HEK293 (cell line): ENCODE data around the gene OPCML.

Experiments
- CTCF ChIA-PET: fragments of 350-600 bp; formaldehyde crosslinking; extraction: SDS; loops from one replicate; lab custom pipeline; 2021; ENCODE audit warnings: antibody characterized with exemption; lab: Yijun Ruan, JAX
- POLR2A ChIA-PET: fragments of 300-600 bp; formaldehyde crosslinking; extraction: SDS; loops from one replicate; lab custom pipeline; 2020; ENCODE audit warnings: antibody characterized with exemption, inconsistent platforms; lab: Yijun Ruan, JAX
- H3K27ac ChIP-seq: fragments of 200-500 bp; sonication (Bioruptor generic); 2 replicates; pipeline ENCODE4 v1.5.1; 2014; ENCODE audit warnings: low read depth, low read length, control low read depth, inconsistent platforms; ENCODE audit errors: extremely low read depth
- H3K36me3 ChIP-seq, 2 experiments: fragments of 200-500 bp in 1 of 2; sonication (Bioruptor generic) in 1 of 2; 1 replicate in 1 of 2; 2 replicates in 1 of 2; pipeline ENCODE4 v1.5.1; 2014 to 2017; ENCODE audit warnings: inconsistent platforms in 2 of 2, low read length in 2 of 2; ENCODE audit not compliant: control insufficient read depth in 2 of 2, insufficient read depth in 1 of 2
- H3K4me1 ChIP-seq: fragments of 200-500 bp; sonication (Bioruptor generic); 2 replicates; pipeline ENCODE4 v1.5.1; 2014; ENCODE audit warnings: mild to moderate bottlenecking, low read length, inconsistent platforms; ENCODE audit not compliant: control insufficient read depth, insufficient read depth
- H3K4me3 ChIP-seq: 2 replicates; pipeline ENCODE4 v1.5.1; 2011; ENCODE audit warnings: low read depth, mild to moderate bottlenecking, control low read depth, low read length, moderate library complexity
- H3K9me3 ChIP-seq: fragments of 200-500 bp; sonication (Bioruptor generic); 2 replicates; pipeline ENCODE4 v1.5.1; 2014; ENCODE audit warnings: low read depth, low read length, inconsistent platforms; ENCODE audit not compliant: control insufficient read depth, insufficient read depth
- GLIS2 ChIP-seq: fragments of 450-650 bp; formaldehyde crosslinking; IDR thresholded peaks from 2 replicates; pipeline ENCODE4 v1.5.1; 2016; ENCODE audit warnings: missing biosample characterization, missing genetic modification characterization
- HOXC10 ChIP-seq: sonication (generic); formaldehyde crosslinking; IDR thresholded peaks from 2 replicates; pipeline ENCODE4 v1.8.1; 2023; ENCODE audit warnings: mild to moderate bottlenecking, missing genetic modification reagents
- KLF16 ChIP-seq: fragments of 450-650 bp; formaldehyde crosslinking; IDR thresholded peaks from 2 replicates; pipeline ENCODE4 v1.5.1; 2017; ENCODE audit warnings: missing biosample characterization, missing genetic modification characterization
- PRDM10 ChIP-seq: fragments of 450-650 bp; formaldehyde crosslinking; IDR thresholded peaks from 2 replicates; pipeline ENCODE4 v1.5.1; 2016; ENCODE audit warnings: missing biosample characterization, missing genetic modification characterization
- PRDM4 ChIP-seq: fragments of 450-650 bp; formaldehyde crosslinking; IDR thresholded peaks from 2 replicates; pipeline ENCODE4 v1.5.1; 2017; ENCODE audit warnings: missing biosample characterization, missing genetic modification characterization
- REST ChIP-seq: fragments of 450-650 bp; formaldehyde crosslinking; IDR thresholded peaks from 2 replicates; pipeline ENCODE4 v1.5.1; 2016; ENCODE audit warnings: missing biosample characterization, missing genetic modification characterization
- ZFP3 ChIP-seq: fragments of 450-650 bp; formaldehyde crosslinking; IDR thresholded peaks from 2 replicates; pipeline ENCODE4 v1.5.1; 2016; ENCODE audit warnings: low read depth, missing biosample characterization, missing genetic modification characterization
- ZNF132 ChIP-seq: fragments of 450-650 bp; formaldehyde crosslinking; IDR thresholded peaks from 2 replicates; pipeline ENCODE4 v1.5.1; 2017; ENCODE audit warnings: missing biosample characterization, missing genetic modification characterization, borderline replicate concordance
- ZNF155 ChIP-seq: fragments of 450-650 bp; formaldehyde crosslinking; IDR thresholded peaks from 2 replicates; pipeline ENCODE4 v1.5.1; 2016; ENCODE audit warnings: missing biosample characterization, missing genetic modification characterization
- ZNF2 ChIP-seq: fragments of 450-650 bp; formaldehyde crosslinking; IDR thresholded peaks from 2 replicates; pipeline ENCODE4 v1.5.1; 2016; ENCODE audit warnings: missing biosample characterization, missing genetic modification characterization
- ZNF202 ChIP-seq: fragments of 450-650 bp; formaldehyde crosslinking; IDR thresholded peaks from 2 replicates; pipeline ENCODE4 v1.5.1; 2016; ENCODE audit warnings: missing biosample characterization, missing genetic modification characterization, borderline replicate concordance
- ZNF214 ChIP-seq: fragments of 450-650 bp; formaldehyde crosslinking; IDR thresholded peaks from 2 replicates; pipeline ENCODE4 v1.5.1; 2017; ENCODE audit warnings: missing biosample characterization, mild to moderate bottlenecking, missing genetic modification characterization, borderline replicate concordance
- ZNF23 ChIP-seq: fragments of 450-650 bp; formaldehyde crosslinking; IDR thresholded peaks from 2 replicates; pipeline ENCODE4 v1.5.1; 2016; ENCODE audit warnings: missing biosample characterization, missing genetic modification characterization, borderline replicate concordance
- ZNF26 ChIP-seq: fragments of 450-650 bp; formaldehyde crosslinking; IDR thresholded peaks from 2 replicates; pipeline ENCODE4 v1.5.1; 2016; ENCODE audit warnings: missing biosample characterization, missing genetic modification characterization
- ZNF354C ChIP-seq: fragments of 450-650 bp; formaldehyde crosslinking; IDR thresholded peaks from 2 replicates; pipeline ENCODE4 v1.5.1; 2016; ENCODE audit warnings: missing biosample characterization, missing genetic modification characterization, low read depth, borderline replicate concordance
- ZNF366 ChIP-seq: fragments of 450-650 bp; formaldehyde crosslinking; conservative IDR thresholded peaks from 2 replicates; pipeline ENCODE4 v1.5.1; 2016; ENCODE audit warnings: missing biosample characterization, missing genetic modification characterization
- ZNF449 ChIP-seq: fragments of 450-650 bp; formaldehyde crosslinking; IDR thresholded peaks from 2 replicates; pipeline ENCODE4 v1.5.1; 2017; ENCODE audit warnings: missing biosample characterization, mild to moderate bottlenecking, missing genetic modification characterization, moderate library complexity
- ZNF514 ChIP-seq: fragments of 450-650 bp; formaldehyde crosslinking; IDR thresholded peaks from 2 replicates; pipeline ENCODE4 v1.5.1; 2016; ENCODE audit warnings: missing biosample characterization, missing genetic modification characterization
- ZNF580 ChIP-seq: fragments of 450-650 bp; formaldehyde crosslinking; IDR thresholded peaks from 2 replicates; pipeline ENCODE4 v1.5.1; 2016; ENCODE audit warnings: missing biosample characterization, missing genetic modification characterization
- ZNF776 ChIP-seq: fragments of 450-650 bp; formaldehyde crosslinking; IDR thresholded peaks from 2 replicates; pipeline ENCODE4 v1.5.0; 2017; ENCODE audit warnings: missing biosample characterization, missing genetic modification characterization, borderline replicate concordance
- ZSCAN5A ChIP-seq: fragments of 450-650 bp; formaldehyde crosslinking; IDR thresholded peaks from 2 replicates; pipeline ENCODE4 v1.5.1; 2016; ENCODE audit warnings: missing biosample characterization, missing genetic modification characterization

OPCML gene

GRCh38 chr11:133123366-133123765, 408.9 kb downstream of the OPCML start:
- CTCF ChIA-PET: interaction anchor here (1.0 kb wide), 1 partner anchor 11 kb away, joined by 3 read pairs; no protein-coding TSS in a partner anchor
- H3K4me1 ChIP-seq: no peaks in the 10 kb centered on the region
- no peaks in the 10 kb centered on the region for H3K36me3 ChIP-seq
- no peaks in the 10 kb centered on the region for H3K9me3 ChIP-seq
- no peak for TF ChIP-seq ZNF366 (tag by site-specific recombination)
- TF ChIP-seq ZNF449 (tag by site-specific recombination): no peak
- TF ChIP-seq ZNF155 (tag by site-specific recombination): no peak
- no peak for TF ChIP-seq ZNF23 (tag by site-specific recombination)
- TF ChIP-seq ZFP3 (tag by site-specific recombination): no peak
- no peak for TF ChIP-seq ZNF776 (tag by site-specific recombination)
- no peak for TF ChIP-seq HOXC10
- TF ChIP-seq ZNF2: no peak
- no peak for TF ChIP-seq ZNF214
- TF ChIP-seq ZNF354C (tag by site-specific recombination): no peak
- no peak for TF ChIP-seq KLF16 (tag by site-specific recombination)
- no peak for TF ChIP-seq ZSCAN5A (tag by site-specific recombination)
- TF ChIP-seq REST (tag by site-specific recombination): no peak
- TF ChIP-seq ZNF26: no peak
- no peak overlapping the region for H3K27ac ChIP-seq
- no peak overlapping the region for H3K4me3 ChIP-seq
- POLR2A ChIA-PET: no interaction called here

GRCh38 chr11:133122256-133122655, 410.0 kb downstream of the OPCML start:
- H3K36me3 ChIP-seq: no peaks in the 10 kb centered on the region
- ChIA-PET POLR2A (no interaction called here), CTCF (interaction anchor here (1.2 kb wide), 1 partner anchor 12 kb away, joined by 5 read pairs; no protein-coding TSS in a partner anchor)
- no peak overlapping the region for H3K27ac ChIP-seq
- no peaks in the 10 kb centered on the region for H3K9me3 ChIP-seq
- H3K4me3 ChIP-seq: no peak overlapping the region
- no peaks in the 10 kb centered on the region for H3K4me1 ChIP-seq
- no peak for TF ChIP-seq ZNF514 (tag by site-specific recombination)
- no peak for TF ChIP-seq GLIS2 (tag by site-specific recombination)
- no peak for TF ChIP-seq ZNF132 (tag by site-specific recombination)
- TF ChIP-seq PRDM4 (tag by site-specific recombination): no peak
- no peak for TF ChIP-seq PRDM10 (tag by site-specific recombination)
- TF ChIP-seq ZNF580 (tag by site-specific recombination): no peak
- no peak for TF ChIP-seq ZNF202
